SJCRH30 (cell line): ENCODE data around the gene DRC7. TPM values are rescaled to one million over a fixed set of nuclear protein-coding genes. Genes with fewer than 3 reads are reported as not detected.

Experiments
- DNase-seq, 2 experiments: peaks; one replicate each; pipeline ENCODE4 v3.0.0-alpha.2; 2015 to 2020
- H3K27ac ChIP-seq: fragments of 250-450 bp; sonication (Bioruptor Pico); 2 replicates; pipeline ENCODE4 v1.5.1; 2020; ENCODE audit warnings: mild to moderate bottlenecking, moderate library complexity
- H3K27me3 ChIP-seq: fragments of 250-450 bp; sonication (Bioruptor Pico); 2 replicates; pipeline ENCODE4 v1.5.1; 2020; ENCODE audit warnings: mild to moderate bottlenecking, moderate library complexity
- H3K36me3 ChIP-seq: fragments of 250-450 bp; sonication (Bioruptor Pico); 2 replicates; pipeline ENCODE4 v1.5.1; 2020; ENCODE audit warnings: mild to moderate bottlenecking, moderate library complexity
- H3K4me1 ChIP-seq: fragments of 250-450 bp; sonication (Bioruptor Pico); 2 replicates; pipeline ENCODE4 v1.5.1; 2020; ENCODE audit warnings: mild to moderate bottlenecking, moderate library complexity
- H3K4me3 ChIP-seq: fragments of 250-450 bp; sonication (Bioruptor Pico); 2 replicates; pipeline ENCODE4 v1.5.1; 2020; ENCODE audit warnings: mild to moderate bottlenecking, moderate library complexity
- H3K9me3 ChIP-seq: fragments of 250-450 bp; sonication (Bioruptor Pico); replicated peaks from 2 replicates; pipeline ENCODE4 v1.5.1; 2020; ENCODE audit warnings: mild to moderate bottlenecking, moderate library complexity
- total RNA-seq: library from RNA; depleted of rRNA; stranded (reverse); fragments of >200 nt; shearing (Covaris generic); gene quantifications from 2 replicates; pipeline ENCODE4 v1.2.3, GENCODE V29; 2014

Gene DRC7
- total RNA-seq, 1 experiment from 2014 or later: not detected

DNA sequence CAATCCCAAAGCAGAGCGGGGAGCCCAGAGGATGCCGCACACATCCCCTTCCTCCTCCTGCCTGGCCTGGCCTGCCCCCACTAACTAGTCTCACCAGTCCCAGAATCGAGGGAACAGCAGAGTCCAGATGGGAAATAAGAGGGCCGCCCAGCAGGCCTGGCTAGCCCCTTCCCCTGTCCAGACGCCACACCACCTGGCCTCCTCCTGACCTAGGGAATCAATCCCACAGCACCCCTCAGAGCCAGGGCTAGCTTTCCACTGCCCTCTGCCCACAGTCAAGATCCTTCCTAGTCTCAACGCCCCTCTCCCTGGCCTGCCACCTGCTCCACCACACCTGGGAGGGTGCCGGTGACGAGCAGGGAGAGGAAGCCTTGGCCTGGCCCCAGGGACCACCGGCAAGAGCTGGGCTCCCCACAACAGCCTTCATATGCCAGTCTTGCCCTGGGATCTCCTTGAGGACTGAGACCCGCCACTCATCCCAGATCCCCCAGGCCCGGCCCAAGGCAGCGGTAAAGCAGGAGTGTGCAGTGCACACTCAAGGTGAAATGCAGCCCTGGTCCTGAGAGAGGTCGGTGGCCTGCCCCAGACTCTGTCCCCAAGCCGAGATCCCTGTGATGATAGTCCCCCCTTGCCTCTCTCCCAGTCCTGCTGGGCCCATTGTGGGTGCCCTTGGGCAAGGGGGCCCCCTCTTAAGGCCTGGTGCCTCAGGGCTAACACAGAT is 68.8 kb downstream of the DRC7 start:
- no peak for DNase-seq
- Histone ChIP-seq H3K4me1 (peaks cover 4% of the 10 kb centered on the region), H3K4me3 (no peak overlapping the region), H3K9me3 (no peaks in the 10 kb centered on the region), H3K27me3 (no peaks in the 10 kb centered on the region), H3K27ac (no peak overlapping the region), H3K36me3 (no peaks in the 10 kb centered on the region)

DNA sequence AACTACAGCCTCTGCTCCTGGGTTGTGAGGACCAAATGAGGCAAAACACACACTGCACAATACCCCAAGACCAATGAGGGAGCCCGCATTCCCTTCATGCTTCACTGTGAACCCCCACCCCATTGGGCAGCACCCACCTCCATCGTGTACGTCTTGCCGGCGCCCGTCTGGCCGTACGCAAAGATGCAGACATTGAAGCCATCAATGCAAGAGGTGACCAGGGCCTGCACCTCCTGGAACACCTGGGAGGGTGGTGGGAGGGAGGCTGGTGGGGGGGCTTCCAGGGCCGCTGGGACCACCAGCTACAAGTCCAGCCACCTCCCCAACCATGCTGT is 69.4 kb downstream of the DRC7 start:
- Histone ChIP-seq H3K27ac (no peak overlapping the region), H3K36me3 (no peaks in the 10 kb centered on the region)

DNA sequence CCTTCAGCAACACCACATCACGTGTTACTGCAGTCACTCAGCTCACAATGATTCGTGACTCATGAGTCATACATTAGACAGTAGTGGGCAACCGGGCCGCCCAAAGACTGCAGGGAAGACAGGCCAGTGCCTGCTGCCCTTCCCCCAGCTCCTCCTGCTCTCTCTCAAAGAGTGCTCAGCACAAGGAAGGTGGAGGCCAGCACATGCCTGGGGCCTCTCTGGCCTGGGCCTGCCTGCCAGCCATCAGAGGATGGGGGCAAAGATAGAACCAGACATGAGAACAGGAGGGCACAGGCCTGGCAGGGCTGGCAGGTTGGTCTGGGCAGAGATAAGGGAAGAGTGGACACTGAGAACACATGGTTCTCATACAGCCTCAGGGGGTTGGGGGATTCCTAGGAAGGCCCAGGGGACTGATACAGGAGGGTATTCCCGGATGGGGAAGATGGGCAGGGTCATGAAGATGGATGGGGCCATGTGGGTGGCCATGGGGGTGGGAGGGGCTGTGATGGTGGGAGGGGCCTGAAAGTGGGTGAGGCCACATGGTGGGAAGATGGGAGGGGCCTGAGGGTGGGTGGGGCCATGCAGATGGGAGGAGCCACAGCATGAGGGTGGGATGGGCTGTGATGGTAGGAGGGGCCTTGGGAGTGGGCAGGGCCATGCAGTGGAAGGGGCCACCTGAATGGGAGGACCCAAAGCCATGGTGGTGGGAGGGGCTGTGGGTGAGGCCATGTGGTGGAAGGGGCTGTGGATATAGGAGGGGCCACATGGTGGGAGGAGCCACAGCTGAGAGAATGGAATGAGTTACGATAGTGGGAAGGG is 69.9 kb downstream of the DRC7 start:
- Histone ChIP-seq H3K27ac (peak overlapping the region; percentile 62), H3K4me3 (no peak overlapping the region), H3K9me3 (no peaks in the 10 kb centered on the region), H3K27me3 (no peaks in the 10 kb centered on the region), H3K4me1 (peaks cover 4% of the 10 kb centered on the region), H3K36me3 (no peaks in the 10 kb centered on the region)
- DNase-seq: peak; percentile 75 to 82

More for the DNA sequence above, 69.4 kb downstream of the DRC7 start:
- no peaks in the 10 kb centered on the region for H3K9me3 ChIP-seq
- H3K27me3 ChIP-seq: no peaks in the 10 kb centered on the region
- DNase-seq: no peak
- H3K4me1 ChIP-seq: peaks cover 4% of the 10 kb centered on the region
- H3K4me3 ChIP-seq: no peak overlapping the region

DNA sequence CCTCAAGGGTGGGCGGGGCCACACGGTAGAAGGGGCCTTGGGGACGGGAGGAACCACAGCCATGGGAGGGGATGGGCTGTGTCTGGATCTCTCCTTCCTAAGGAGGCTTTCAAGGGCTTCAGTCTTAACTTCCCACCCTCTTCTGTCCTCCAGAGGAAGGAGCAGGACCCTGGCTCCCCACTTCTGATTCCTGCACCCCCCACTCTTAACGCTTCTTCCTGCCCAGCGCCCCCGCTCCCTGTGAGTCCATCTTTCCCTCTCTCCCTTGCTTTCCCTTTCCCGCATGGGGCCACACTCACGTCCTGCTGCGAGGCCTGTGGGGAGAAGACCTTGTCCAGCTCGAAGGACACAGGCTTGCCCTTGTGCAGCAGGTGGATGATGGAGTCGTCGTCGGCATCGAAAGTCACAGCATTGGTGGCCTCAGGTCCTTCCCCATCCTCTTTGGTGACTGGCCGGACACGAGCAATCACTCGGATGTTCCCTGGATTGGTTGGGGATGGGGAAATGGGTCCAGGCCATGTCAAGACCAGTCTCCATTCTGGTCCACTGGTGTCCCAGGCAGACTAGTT is 70.6 kb downstream of the DRC7 start:
- H3K27me3 ChIP-seq: no peaks in the 10 kb centered on the region
- no peaks in the 10 kb centered on the region for H3K36me3 ChIP-seq
- no peak for DNase-seq
- H3K4me3 ChIP-seq: no peak overlapping the region
- H3K27ac ChIP-seq: no peak overlapping the region
- no peaks in the 10 kb centered on the region for H3K9me3 ChIP-seq
- H3K4me1 ChIP-seq: peaks cover 4% of the 10 kb centered on the region

DNA sequence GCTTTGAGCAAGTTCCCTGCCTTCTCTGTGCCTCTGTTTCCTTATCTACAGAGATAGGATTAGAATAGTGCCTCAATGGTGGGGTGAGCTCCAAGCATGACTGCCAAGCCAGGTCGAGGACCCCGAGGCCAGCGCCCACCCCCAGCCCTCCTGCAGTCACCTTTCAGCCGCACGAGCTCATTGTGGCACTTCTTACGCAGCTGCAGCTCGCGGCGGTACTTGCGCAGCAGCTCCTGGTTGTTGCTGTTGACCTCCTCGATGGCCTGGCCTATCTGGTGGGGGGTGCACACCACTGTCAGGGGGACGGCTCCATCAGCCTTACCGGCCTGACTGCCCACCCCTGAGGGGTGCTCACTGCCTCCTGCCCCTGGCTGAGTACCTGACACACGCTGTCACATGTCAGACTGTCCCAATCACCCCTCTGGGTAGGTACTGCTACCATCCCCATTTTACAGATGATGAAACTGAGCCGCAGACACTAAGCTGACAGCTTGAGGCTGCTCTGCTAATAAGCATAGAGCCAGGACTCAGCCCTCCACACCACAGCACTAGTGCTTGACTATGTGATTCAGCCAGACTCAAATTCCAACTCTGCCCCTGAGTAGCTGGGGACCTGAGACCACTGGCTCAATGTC is 72.2 kb downstream of the DRC7 start:
- Histone ChIP-seq H3K36me3 (no peaks in the 10 kb centered on the region), H3K27ac (no peak overlapping the region), H3K4me1 (peaks cover 4% of the 10 kb centered on the region), H3K4me3 (no peak overlapping the region), H3K9me3 (no peaks in the 10 kb centered on the region), H3K27me3 (no peaks in the 10 kb centered on the region)
- no peak for DNase-seq

DNA sequence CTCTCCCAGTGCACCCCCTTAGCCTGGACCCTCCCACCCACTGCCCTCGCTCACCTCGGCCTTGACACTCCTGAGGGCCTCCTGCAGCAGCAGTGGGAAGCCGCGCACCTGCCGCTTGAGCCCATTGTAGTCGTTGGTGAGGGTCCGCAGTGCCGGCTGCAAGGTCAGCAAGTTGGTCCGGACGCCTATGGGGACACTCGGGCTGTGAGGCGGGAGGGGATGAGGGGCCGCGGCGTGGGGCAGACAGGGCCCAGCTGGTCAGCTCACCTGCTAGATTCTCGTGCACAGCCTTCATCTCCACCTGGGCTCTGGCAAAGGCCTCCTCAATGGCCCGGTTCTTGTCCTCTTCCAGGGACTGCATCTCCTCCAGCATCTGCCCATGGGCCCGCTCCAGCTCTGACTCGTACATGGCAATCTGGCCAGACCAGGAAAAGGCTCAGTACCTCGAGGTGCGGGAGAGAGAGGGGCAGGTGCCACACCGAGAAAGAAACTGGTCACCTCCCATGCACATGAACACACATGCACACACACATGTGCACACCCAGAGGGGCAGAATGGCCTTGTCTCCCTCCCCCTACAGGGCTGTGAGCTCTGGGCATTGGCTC is 75.0 kb downstream of the DRC7 start:
- Histone ChIP-seq H3K27ac (no peak overlapping the region), H3K36me3 (no peaks in the 10 kb centered on the region), H3K27me3 (no peaks in the 10 kb centered on the region), H3K4me1 (no peaks in the 10 kb centered on the region), H3K9me3 (no peaks in the 10 kb centered on the region), H3K4me3 (no peak overlapping the region)
- DNase-seq: no peak

DNA sequence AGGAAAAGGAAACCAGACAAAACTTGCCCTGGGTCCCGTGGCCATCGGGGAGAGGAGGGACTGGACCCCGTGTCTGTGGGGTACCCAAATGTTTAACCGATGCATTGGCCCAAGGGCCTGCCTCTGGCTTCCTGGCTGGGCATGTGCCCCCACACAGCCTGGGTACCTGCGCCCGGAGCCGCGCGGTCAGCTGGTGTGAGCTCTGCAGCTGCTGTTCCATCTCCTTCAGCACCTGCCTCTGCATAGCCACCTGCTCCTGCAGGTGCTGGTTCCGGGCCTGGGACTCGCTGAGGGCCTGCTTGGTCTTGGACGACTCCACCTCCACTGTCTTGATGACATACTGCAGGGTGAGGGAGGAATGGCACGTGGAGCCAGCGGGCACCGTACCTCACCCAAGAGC is 75.8 kb downstream of the DRC7 start:
- H3K36me3 ChIP-seq: no peaks in the 10 kb centered on the region
- no peaks in the 10 kb centered on the region for H3K9me3 ChIP-seq
- H3K27me3 ChIP-seq: no peaks in the 10 kb centered on the region
- H3K4me3 ChIP-seq: no peak overlapping the region
- no peak for DNase-seq
- H3K4me1 ChIP-seq: no peaks in the 10 kb centered on the region; the same call in 1 of the 2 replicates
- no peak overlapping the region for H3K27ac ChIP-seq

DNA sequence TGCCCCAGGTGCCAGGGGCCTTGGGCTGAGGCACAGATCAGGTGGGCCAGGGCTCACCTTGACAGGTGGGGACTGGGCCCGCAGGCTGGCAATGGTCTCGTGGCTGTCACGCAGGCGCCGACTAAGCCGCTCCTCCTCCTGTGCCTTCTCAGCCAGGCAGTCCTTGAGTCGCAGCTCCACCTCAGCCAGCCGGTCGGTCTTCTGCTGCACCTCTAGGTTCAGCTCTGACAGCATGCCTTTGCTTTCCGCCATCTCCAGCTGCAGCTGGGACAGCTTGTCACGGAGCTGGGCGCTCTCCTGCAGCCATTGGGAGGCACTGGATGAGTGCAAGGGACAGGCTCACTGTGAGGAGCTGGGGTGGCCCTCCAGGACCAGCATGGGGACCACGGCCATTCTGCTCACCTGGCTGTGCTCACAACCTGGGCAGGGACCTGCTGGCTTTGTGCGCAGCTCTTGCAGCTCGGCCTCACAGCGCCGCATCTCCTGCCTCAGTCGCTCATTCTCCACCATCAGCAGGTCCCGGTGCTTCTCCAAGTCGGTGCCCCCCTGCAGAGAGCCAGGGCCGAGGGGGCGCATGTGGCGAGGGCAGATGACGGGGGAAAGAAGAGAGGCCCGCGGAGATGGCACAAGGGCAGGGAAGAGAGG is 76.7 kb downstream of the DRC7 start:
- no peak for DNase-seq
- no peaks in the 10 kb centered on the region for H3K9me3 ChIP-seq
- H3K4me3 ChIP-seq: no peak overlapping the region
- H3K4me1 ChIP-seq: peaks cover 7% of the 10 kb centered on the region; the same call in 1 of the 2 replicates
- H3K36me3 ChIP-seq: no peaks in the 10 kb centered on the region
- H3K27me3 ChIP-seq: no peaks in the 10 kb centered on the region
- H3K27ac ChIP-seq: no peak overlapping the region

DNA sequence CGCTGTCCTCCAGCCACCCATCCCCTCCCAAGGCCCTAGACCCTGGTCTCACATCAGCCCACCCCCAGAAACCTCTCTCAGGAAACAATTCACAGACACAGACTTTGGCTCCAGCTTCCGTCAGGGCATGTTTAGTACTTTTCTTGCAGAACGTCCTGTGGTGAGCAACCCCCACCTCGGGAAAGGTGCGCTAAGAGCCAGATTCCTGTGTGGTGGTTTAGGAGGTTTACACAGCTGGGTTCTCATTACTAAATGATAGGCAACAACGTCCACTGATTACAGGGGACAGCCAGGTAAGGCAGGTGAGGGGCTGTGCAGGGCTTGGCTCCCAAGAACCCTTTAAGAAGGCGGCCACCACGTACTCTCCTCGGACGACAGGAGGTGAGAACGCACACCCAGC is 78.4 kb downstream of the DRC7 start:
- Histone ChIP-seq H3K27me3 (no peaks in the 10 kb centered on the region), H3K27ac (no peak overlapping the region), H3K4me1 (peaks cover 7% of the 10 kb centered on the region; the same call in 1 of the 2 replicates), H3K9me3 (no peaks in the 10 kb centered on the region), H3K36me3 (no peaks in the 10 kb centered on the region), H3K4me3 (no peak overlapping the region)
- no peak for DNase-seq

DNA sequence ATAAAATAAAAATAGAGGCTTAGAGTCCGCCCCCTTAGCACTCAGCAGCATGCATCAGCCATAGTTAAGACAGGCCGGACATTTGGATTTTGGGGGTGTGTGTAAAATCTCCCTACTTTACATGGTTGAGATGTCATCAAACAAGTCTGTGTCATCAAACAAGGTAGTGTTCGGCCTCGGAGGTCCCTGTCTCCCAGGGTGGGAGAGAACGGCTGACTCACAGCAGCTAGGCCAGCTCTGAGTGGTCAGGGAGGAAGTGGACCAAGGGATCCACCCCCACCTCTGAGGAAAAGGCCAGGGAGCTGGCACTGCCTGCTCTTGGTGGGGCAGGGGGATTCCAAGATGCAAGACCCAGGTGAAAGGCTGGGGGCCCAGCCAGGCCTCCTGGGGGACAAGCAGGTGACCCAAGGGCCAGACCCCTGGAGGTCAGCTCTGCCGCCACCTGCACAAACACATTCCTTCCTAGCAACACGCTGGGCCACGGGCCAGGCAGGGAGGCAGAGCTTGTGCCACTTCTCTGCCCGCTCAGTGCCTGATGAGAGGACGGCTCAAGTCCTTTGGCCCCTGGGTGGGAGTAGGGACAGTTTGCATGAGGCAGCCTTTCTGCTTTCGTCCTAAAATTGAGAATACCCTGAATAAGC is 79.2 kb downstream of the DRC7 start:
- no peak for DNase-seq
- H3K36me3 ChIP-seq: no peaks in the 10 kb centered on the region

DNA sequence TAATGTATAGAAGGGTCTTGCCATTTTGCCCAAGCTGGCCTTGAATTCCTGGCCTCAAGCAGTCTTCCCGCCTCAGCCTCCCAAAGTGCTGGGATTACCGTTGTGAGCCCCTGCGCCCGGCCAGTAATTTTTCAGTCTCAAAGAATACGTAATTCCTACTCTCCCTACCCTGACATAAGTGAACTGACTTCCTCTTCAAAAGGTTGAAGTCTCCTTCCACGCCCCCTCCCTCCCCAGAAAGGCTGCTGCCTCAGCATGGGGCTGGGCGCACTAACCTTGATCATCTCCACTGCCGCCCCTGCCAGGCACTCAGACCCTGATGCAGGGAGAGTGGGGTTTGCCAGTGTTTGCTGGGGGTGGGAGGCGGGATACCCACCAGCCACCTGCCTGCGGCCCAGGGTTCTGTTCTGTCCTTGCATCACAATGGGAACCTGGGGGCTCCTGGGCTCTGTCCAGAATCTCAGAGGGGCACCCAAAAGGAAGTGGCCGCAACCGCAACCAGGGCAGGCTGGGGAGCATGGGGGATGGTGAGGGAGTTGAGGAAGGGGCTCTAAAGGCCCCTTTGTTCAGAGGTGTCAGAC is 80.2 kb downstream of the DRC7 start:
- Histone ChIP-seq H3K9me3 (no peaks in the 10 kb centered on the region), H3K27me3 (no peaks in the 10 kb centered on the region), H3K27ac (no peak overlapping the region), H3K36me3 (no peaks in the 10 kb centered on the region), H3K4me1 (peaks cover 7% of the 10 kb centered on the region; the same call in 1 of the 2 replicates), H3K4me3 (no peak overlapping the region)
- DNase-seq: no peak

More for the DNA sequence above, 79.2 kb downstream of the DRC7 start:
- Histone ChIP-seq H3K9me3 (no peaks in the 10 kb centered on the region), H3K4me3 (no peak overlapping the region), H3K27me3 (no peaks in the 10 kb centered on the region), H3K27ac (no peak overlapping the region), H3K4me1 (peaks cover 7% of the 10 kb centered on the region; the same call in 1 of the 2 replicates)

DNA sequence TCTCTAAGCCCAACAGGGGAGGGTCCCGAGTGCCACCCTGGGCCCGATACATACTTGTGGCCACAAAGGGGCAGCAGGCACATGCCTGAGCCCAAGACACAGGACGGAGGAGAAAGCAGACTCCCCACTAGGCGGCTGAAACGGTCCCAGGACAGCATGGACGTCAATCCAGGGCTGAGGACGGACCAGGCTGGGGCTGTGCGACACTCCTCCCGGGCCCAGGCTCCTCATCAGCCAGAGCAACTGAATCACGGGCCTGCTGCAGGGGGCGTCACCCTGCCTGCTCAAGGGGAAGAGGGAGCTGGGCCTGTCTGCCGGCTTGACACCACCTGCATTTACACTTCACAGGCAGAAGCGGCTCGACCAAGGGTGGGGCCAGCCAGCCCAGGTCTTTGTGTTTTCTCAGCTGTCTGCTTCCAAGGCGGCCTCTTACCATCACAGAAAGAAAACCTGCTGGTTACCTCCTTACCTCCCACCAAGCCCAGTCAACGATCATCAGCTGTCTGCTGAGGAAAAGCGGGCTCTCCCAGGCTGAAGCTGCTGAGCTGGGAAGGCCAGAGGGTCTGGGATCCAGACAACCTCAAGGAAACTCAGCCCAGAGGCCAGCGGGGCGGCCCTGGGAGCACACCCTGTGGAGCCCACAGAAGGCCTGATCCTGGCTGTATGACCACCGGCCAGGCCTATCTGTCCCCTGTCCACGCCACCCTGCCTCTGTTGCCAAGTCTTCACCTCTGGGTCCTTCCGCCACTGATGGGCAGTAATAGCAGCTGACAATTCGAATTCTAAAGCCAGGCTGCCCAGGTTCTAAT is 81.3 kb downstream of the DRC7 start:
- H3K4me1 ChIP-seq: peaks cover 7% of the 10 kb centered on the region; the same call in 1 of the 2 replicates
- H3K27me3 ChIP-seq: no peaks in the 10 kb centered on the region
- H3K4me3 ChIP-seq: no peak overlapping the region
- no peaks in the 10 kb centered on the region for H3K36me3 ChIP-seq
- H3K27ac ChIP-seq: no peak overlapping the region
- H3K9me3 ChIP-seq: no peaks in the 10 kb centered on the region
- peak; percentile 84 to 85 for DNase-seq

DNA sequence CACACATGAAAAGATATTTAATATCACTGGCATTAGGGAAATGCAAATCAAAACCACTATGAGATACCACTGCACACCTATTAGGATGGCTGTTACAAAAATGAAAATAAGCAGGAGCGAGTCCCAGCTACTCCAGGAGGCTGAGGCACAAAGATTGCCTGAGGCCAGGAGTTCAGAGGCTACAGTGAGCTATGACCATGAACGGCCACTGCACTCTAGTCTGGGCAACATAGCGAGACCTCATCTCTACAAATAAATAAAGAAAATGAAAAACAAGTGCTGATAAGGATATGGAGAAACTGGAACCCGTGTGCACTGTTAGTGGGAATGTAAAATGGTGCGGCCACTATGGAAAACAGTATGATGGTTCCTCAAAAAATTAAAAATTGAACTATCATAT is 84.1 kb downstream of the DRC7 start:
- no peak for DNase-seq
- H3K4me1 ChIP-seq: peaks cover 7% of the 10 kb centered on the region; the same call in 1 of the 2 replicates
- H3K27me3 ChIP-seq: no peaks in the 10 kb centered on the region
- H3K27ac ChIP-seq: no peak overlapping the region
- H3K4me3 ChIP-seq: no peak overlapping the region
- H3K9me3 ChIP-seq: no peaks in the 10 kb centered on the region
- H3K36me3 ChIP-seq: no peaks in the 10 kb centered on the region
